Body of pancreas (tissue), 4 donors: ENCODE measurements around the gene RABL3.

Source experiments
- CTCF ChIP-seq, 7 experiments: fragments of 450-650 bp in 4 of 7; fragments of 200-600 bp in 3 of 7; sonication (generic) in 3 of 7; IDR thresholded peaks; one replicate each; pipeline ENCODE4 v1.5.1; 2016 to 2019; ENCODE audit warnings: antibody characterized with exemption in 7 of 7
- POLR2A ChIP-seq, 3 donors: fragments of 450-650 bp; IDR thresholded peaks; one replicate each; pipeline ENCODE4 v1.6.1; 2016; ENCODE audit warnings: antibody characterized with exemption in 3 of 3, mild to moderate bottlenecking in 2 of 3

- TF ChIP-seq CTCF (IDR thresholded peaks at IDR 0.05) (no peak), POLR2A (IDR thresholded peaks at IDR 0.05) (no peak)
These were observed 29.8 kb upstream of the RABL3 start for GRCh38 chr3:120772081-120772480.
